Nephron progenitor cell (in vitro differentiated cells): ENCODE results near the gene PRIMA1.

Experiments used
- DNase-seq: peaks from one replicate; pipeline ENCODE4 v3.0.0; 2021
- H3K27ac Mint-ChIP-seq: 2 replicates; pipeline ENCODE4 v1.8.0; 2021; ENCODE audit warnings: mild to moderate bottlenecking, moderate library complexity, mixed read lengths
- H3K27me3 Mint-ChIP-seq: 2 replicates; pipeline ENCODE4 v1.8.0; 2021; ENCODE audit warnings: mild to moderate bottlenecking, low read depth, mixed read lengths; ENCODE audit not compliant: poor library complexity
- H3K36me3 Mint-ChIP-seq: 2 replicates; pipeline ENCODE4 v1.8.0; 2021; ENCODE audit warnings: low read depth, mixed read lengths
- H3K4me1 Mint-ChIP-seq: 2 replicates; pipeline ENCODE4 v1.8.0; 2021; ENCODE audit warnings: mixed read lengths
- H3K4me3 Mint-ChIP-seq: 2 replicates; pipeline ENCODE4 v1.8.0; 2021; ENCODE audit warnings: mild to moderate bottlenecking, moderate library complexity, mixed read lengths
- H3K9me3 Mint-ChIP-seq: 2 replicates; pipeline ENCODE4 v1.8.0; 2021; ENCODE audit warnings: mild to moderate bottlenecking, moderate library complexity, mixed read lengths
- TF ChIP-seq, protein P1 (sequence below): fragments of 200-600 bp; sonication (generic); IDR thresholded peaks from 2 replicates; pipeline ENCODE4 v1.5.0; 2021; ENCODE audit warnings: antibody characterized with exemption

Gene PRIMA1

DNA sequence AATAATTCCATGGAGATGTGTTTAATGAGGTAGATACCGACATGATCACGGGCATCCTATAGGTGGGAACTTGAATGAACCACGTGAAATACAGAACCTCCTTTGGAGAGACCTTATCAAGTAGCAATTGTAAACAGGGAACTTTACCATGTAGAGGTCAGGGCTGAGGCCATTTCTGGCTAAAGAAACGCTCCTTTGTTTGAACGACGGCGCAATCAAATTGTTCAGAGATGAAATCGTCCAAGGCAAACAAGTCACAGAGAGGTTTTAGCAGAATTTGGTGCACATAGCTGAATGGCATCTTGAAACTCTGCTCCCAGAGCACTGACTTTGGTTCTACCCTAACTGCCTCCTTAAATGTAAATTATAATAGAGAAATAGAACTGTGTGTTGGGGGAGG lies 9.8 kb downstream of the PRIMA1 start:
- TF ChIP-seq, protein P1, sequence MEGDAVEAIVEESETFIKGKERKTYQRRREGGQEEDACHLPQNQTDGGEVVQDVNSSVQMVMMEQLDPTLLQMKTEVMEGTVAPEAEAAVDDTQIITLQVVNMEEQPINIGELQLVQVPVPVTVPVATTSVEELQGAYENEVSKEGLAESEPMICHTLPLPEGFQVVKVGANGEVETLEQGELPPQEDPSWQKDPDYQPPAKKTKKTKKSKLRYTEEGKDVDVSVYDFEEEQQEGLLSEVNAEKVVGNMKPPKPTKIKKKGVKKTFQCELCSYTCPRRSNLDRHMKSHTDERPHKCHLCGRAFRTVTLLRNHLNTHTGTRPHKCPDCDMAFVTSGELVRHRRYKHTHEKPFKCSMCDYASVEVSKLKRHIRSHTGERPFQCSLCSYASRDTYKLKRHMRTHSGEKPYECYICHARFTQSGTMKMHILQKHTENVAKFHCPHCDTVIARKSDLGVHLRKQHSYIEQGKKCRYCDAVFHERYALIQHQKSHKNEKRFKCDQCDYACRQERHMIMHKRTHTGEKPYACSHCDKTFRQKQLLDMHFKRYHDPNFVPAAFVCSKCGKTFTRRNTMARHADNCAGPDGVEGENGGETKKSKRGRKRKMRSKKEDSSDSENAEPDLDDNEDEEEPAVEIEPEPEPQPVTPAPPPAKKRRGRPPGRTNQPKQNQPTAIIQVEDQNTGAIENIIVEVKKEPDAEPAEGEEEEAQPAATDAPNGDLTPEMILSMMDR, result no peak
- Mint-ChIP-seq H3K36me3 (no peaks in the 10 kb centered on the region), H3K4me1 (peaks cover 37% of the 10 kb centered on the region), H3K27ac (no peak overlapping the region), H3K4me3 (no peak overlapping the region), H3K9me3 (no peaks in the 10 kb centered on the region), H3K27me3 (peaks cover 8% of the 10 kb centered on the region)
- no peak for DNase-seq

DNA sequence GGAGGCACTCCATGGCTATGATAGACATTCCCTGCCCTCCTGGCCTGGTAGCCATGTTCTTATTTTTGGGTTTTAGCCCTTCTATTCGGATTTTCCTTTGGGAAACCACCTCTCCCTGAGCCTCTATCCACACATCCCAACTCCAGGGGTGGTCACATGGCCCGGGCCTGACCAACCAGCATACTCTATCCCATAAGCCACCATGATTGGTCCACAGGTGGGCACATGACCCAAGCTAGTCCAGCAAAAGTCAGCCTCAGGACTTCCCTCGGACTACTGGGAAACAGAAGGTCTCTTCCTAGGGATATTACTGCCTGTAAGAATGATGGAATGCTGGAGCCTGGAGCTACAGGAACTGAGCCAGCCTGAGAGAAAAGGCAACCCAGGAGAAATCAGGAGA lies 12.5 kb downstream of the PRIMA1 start:
- Mint-ChIP-seq H3K4me3 (no peak overlapping the region), H3K4me1 (peaks cover 28% of the 10 kb centered on the region), H3K36me3 (no peaks in the 10 kb centered on the region), H3K27ac (no peak overlapping the region), H3K9me3 (no peaks in the 10 kb centered on the region), H3K27me3 (peaks cover 8% of the 10 kb centered on the region)
- no peak for DNase-seq
- TF ChIP-seq, protein P1, result no peak

DNA sequence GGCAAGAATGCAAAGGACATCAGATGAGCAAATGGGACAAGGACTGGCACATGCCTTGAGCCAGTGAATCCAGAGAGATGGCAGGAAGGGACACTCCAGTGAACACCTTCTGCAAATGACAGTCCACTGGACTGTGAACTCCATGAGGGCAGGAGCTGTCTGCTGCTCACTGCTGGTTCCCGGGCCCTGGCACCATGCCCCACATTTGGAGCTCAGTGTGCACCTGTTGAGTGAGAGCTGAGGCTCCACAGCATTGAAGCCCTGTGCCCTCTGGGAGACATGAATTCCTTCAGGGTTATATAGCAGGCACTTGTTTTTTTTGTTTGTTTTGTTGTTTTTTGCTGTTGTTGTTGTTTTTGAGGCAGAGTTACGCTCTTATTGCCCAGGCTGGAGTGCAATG lies 13.1 kb downstream of the PRIMA1 start:
- no peaks in the 10 kb centered on the region for H3K36me3 Mint-ChIP-seq
- no peak overlapping the region for H3K27ac Mint-ChIP-seq
- no peak for DNase-seq
- H3K9me3 Mint-ChIP-seq, result no peaks in the 10 kb centered on the region
- no peak overlapping the region for H3K4me3 Mint-ChIP-seq
- H3K4me1 Mint-ChIP-seq, result peaks cover 22% of the 10 kb centered on the region
- H3K27me3 Mint-ChIP-seq, result peaks cover 14% of the 10 kb centered on the region
- TF ChIP-seq, protein P1, result no peak

DNA sequence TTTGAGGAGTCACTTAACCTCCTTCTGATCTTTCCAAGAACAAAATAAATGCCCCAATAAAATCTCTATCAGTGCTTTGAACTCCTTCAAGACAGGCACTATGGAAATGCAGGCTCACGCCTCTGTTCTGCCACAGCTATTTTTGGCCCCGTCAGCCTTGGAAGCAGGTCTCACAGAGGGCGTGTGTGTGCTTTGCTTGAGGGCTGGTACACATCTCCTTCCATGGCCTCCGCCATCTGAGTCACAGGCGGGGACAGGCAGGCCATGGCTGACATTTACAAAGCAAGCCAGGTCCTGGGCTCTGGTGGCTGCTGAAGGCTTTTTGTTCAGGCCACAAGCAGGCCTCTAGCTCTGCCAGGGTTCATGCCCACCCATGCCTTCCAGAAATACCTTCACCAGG lies 16.0 kb downstream of the PRIMA1 start:
- Mint-ChIP-seq H3K9me3 (no peaks in the 10 kb centered on the region), H3K27me3 (peaks cover 11% of the 10 kb centered on the region), H3K27ac (no peak overlapping the region), H3K4me3 (no peak overlapping the region), H3K36me3 (no peaks in the 10 kb centered on the region), H3K4me1 (no peaks in the 10 kb centered on the region)
- DNase-seq, result no peak
- TF ChIP-seq, protein P1, result no peak

DNA sequence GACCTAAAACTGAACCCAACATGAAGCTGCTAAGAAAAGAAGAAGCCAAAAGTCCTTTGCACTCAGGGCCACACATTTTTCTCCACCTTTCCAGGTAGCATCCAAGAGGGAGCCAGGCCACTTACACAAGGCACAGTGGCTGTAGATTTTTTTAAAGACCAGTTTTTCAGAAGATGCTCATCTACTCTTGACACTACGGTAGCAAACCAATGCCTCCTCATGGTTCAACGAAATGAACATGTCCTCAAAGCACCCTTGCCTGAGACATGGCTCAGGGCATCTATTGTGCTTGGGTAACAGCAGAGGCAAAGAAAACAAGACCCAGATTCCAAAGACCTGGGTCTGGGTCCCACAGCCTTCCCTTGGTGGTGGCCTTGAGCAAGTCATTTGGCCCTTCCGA lies 22.3 kb downstream of the PRIMA1 start:
- Mint-ChIP-seq H3K4me1 (peaks cover 42% of the 10 kb centered on the region), H3K36me3 (no peaks in the 10 kb centered on the region), H3K9me3 (no peaks in the 10 kb centered on the region), H3K27ac (no peak overlapping the region), H3K4me3 (no peak overlapping the region), H3K27me3 (peaks cover 16% of the 10 kb centered on the region)
- DNase-seq, result no peak
- TF ChIP-seq, protein P1, result no peak

DNA sequence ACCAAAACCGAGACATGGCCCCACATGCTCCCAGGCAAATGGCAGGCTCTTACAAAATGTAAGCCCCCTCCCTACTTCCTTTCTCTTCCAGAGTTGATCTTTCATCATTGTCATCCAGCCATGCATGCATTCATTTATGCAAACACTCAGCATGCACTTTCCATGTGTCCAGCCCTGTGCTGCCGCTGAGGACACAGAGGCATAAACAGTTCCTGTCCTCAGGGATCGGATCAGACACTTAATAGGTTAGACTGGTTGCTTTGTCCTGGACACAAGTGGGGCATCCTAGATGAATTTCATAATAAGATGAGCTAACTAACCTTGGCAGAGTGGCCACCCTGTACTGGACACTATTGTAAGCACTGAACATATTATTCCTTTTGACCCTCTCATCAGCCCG lies 23.1 kb downstream of the PRIMA1 start:
- no peak for DNase-seq
- Mint-ChIP-seq H3K27me3 (peaks cover 10% of the 10 kb centered on the region), H3K4me3 (no peak overlapping the region), H3K27ac (no peak overlapping the region), H3K4me1 (peaks cover 50% of the 10 kb centered on the region), H3K9me3 (no peaks in the 10 kb centered on the region), H3K36me3 (no peaks in the 10 kb centered on the region)
- TF ChIP-seq, protein P1, result no peak
